Measurements from ENCODE around the gene DDX17.

Gene DDX17

GRCh38 chr22:38448945-38449745 lies 57.0 kb downstream of the DDX17 start:
- no peak for DNase-seq (ENCODE audit: extremely low read depth, low read depth)

GRCh38 chr22:38446018-38446601 lies 60.0 kb downstream of the DDX17 start:
- no peak for DNase-seq (ENCODE audit: extremely low read depth, low read depth)
- TF ChIP-seq CTCF (IDR thresholded peaks at IDR 0.05; ENCODE audit: low read depth, low read length): no peak

More at GRCh38 chr22:38448945-38449745, 57.0 kb downstream of the DDX17 start:
- no peak for TF ChIP-seq CTCF (IDR thresholded peaks at IDR 0.05; ENCODE audit: low read depth, low read length)

- TF ChIP-seq CTCF (IDR thresholded peaks at IDR 0.05; ENCODE audit: low read depth, low read length): no peak
- no peak for DNase-seq (ENCODE audit: extremely low read depth, low read depth)
Observed at GRCh38 chr22:38444783-38445182, 61.3 kb downstream of the DDX17 start.

GRCh38 chr22:38443628-38444521 lies 62.2 kb downstream of the DDX17 start:
- no peak for TF ChIP-seq CTCF (IDR thresholded peaks at IDR 0.05; ENCODE audit: low read depth, low read length)

GRCh38 chr22:38442967-38443627 lies 63.0 kb downstream of the DDX17 start:
- TF ChIP-seq CTCF (IDR thresholded peaks at IDR 0.05; ENCODE audit: low read depth, low read length): no peak
- DNase-seq (ENCODE audit: extremely low read depth, low read depth): no peak

More at GRCh38 chr22:38443628-38444521, 62.2 kb downstream of the DDX17 start:
- DNase-seq (ENCODE audit: extremely low read depth, low read depth): no peak

GRCh38 chr22:38441620-38442287 lies 64.4 kb downstream of the DDX17 start:
- DNase-seq (ENCODE audit: extremely low read depth, low read depth): no peak
- no peak for TF ChIP-seq CTCF (IDR thresholded peaks at IDR 0.05; ENCODE audit: low read depth, low read length)
